GM21390 (cell line): Measurements from ENCODE around the gene CCNH.

Source experiments
- ATAC-seq: cut with Tn5 transposase; IDR thresholded peaks from one replicate; pipeline ENCODE4 v1.9.1; 2021; ENCODE audit not compliant: unreplicated experiment

CCNH gene

DNA sequence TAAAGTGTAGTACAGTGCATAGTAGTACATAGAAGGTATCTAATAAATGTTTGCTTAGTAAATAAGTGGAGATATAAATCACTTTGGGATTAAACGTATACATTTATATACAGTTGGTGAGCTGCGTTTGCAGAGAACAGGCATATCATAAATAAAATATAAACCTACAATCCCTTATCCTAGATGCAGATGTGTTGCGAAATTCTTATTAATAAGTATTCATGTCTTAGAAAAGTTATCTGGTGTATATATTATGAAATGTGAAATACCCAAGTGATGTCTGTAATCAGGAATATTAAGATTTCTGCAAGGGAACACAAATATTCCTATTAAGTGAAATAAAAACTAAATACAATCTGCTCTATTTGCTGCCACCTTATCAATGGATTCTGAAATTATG is 8.8 kb downstream of the CCNH start:
- no peak for ATAC-seq

DNA sequence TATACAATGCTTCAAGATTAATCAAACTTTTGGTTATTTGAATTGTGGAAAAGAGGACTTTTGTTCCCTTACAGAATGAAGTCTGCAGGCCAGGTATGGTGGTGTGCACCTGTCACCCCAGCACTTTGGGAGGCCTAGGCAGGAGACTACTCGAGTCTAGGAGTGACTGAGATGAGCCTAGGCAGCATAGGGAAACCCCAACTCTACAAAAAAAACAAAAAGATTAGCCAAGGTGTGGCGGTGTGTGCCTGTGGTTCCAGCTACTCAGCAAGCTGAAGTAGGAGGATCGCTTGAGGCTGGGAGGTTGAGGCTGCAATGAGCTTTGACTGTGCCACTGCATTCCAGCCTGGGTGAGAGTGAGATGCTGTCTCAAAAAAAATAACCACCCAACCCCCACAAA is 9.3 kb downstream of the CCNH start:
- no peak for ATAC-seq

DNA sequence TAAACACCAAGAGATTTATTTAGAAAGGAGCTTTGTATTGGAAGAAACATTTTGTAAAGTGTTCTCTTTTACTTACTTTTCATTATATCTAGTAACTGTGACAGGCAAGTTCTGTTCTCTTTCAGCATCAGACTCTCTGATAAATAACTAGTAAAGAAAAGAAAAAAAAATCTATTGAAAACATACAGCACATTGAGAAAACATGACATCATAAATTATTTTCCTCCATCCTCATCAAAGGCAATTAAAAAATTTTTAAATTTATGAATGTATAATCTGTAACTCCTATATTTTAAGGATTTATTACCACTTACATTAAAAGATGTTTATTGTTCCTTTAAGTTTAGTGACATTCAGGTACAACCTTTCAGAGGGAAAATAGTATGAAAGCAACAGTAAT is 11.1 kb downstream of the CCNH start:
- no peak for ATAC-seq

DNA sequence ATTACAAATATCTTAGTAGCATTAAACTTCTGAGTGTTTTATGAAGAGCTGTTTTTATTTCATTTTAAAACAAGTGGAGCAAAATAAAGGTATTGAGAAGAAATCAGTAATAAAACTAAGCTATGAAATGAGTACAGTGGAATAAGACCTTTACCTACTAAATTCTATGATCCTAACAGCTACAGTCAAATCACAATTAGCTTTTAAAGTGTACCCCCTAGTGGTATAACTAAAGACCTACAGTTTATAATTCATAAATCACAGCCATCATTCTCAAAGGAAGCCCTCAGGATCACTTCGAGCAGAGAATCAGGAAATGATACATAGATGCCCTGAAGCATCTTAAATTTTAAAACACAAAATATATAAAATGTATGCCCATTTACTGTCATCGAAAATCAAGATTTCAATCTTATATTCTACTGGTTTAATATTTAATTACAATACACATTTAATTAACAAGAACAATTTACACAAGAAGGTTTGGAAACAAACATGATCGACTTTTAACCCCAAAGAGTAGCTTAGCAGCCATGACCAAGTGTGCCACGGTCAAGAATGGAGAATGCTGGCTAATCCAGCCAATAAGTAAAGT is 12.3 kb downstream of the CCNH start:
- peak; percentile 72 for ATAC-seq

DNA sequence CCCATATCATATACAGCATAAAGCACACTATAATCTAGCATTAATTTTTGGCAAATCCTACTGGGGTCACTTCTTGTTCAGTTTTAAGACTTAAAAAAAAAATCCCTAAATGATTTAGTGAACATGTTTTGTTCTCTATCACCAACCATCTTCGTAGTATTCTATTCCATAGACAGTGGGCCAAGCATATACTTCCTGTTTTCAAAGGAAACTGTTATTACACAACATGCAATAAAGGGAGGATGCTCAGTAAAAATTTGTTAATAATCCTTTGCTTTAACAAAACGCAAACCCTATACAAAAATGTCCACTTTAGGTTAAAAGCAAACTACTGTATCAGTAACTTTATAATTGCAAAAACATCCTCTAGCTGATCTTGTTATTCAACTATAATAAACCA is 13.0 kb downstream of the CCNH start:
- no peak for ATAC-seq

DNA sequence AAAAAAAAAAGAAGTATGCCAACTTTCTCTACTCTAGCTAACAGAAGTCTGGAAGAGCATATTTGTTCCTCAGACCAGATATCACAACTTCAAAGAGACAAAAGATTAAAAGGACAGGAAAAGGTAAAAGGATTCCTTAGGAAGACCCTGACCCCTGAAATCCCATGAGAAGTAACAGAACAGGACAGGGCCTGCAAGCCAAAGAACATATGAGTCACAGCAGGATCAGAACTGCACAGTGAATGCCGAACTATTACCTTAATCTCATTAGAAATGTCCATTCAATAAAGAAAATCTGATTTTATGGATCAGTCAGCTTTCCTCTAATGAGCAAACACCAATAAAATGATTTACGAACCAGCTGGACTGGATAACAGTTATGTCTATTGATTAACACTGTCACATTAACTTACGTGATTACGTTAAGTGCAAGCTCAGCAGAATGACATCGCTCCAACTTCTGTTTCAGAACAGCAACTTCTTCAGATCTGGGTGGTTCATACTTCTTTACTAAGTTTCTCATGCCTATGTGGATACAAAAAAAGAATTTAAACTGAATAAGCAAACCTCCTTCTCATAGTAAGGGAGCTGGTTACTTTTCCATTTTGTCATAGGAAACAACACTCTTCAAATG is 13.6 kb downstream of the CCNH start:
- ATAC-seq, result no peak

DNA sequence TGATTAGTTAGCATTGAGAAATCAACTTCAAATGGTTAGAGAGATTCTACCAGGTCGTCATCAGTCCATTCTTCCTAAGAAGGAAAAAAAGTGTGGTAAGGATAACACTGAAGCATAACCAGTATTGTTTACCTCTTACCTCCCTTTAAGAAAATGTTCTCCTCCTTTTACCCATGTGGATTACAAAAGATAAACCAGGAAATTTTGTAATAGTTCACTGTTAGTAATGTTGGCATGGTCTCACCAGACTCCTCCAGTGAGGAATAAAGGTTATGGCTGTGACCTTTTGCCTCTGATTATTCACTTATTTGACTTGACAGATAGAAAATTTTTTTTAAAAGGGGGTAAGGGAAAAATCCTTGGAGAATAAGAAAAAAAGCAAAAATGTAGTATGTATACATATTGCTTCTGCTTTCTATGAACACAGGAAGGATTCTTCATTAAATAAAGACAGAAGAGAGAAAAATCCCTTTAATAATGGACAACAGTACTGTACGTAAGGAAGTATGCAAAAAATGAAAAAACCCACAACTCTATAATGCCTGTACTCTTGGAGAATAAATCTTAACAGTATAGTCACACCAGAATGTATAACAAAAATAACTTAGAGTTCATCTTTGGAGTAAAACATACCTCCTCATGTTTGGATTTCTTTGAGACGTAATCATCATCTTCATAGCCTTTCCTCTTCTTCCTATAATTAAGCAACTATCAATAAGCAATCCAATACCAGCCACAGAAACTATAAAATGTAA is 18.1 kb downstream of the CCNH start:
- no peak for ATAC-seq

DNA sequence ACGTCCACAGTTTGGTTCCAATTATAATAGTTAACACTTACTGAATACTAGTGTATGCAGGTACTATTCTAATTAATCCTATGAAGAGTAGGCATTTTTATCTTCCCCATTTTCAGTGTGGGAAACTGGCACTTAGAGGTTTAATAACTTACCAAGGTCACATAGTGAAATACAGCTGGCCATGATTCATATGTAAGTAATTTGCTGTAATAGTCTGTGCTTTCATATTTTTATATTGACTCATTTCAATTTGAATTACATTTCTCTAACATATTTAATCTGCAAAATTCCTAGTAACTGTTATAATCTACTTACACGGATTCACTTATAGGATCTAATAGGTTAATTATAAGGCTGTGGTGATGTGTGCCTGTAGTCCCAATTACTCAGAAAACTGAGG is 19.4 kb downstream of the CCNH start:
- no peak for ATAC-seq

DNA sequence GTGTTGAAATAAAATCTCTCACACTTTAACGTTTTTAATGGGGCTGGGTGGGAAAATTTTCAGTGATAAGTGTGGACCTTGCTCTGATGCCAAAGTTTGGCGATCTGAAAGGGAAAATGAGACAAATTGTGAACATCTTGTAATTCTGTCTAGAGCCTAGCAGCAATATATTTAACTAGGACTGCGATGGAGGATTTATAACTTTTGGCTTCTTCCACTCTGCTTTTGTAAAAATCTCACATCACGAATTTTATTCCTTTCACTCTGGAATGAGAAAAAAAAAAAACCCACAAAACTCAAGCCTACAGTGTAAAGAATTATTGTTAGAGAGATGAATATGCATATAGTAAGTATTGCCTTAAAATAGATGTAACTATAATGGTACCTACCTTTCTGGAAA is 19.9 kb downstream of the CCNH start:
- ATAC-seq, result no peak

DNA sequence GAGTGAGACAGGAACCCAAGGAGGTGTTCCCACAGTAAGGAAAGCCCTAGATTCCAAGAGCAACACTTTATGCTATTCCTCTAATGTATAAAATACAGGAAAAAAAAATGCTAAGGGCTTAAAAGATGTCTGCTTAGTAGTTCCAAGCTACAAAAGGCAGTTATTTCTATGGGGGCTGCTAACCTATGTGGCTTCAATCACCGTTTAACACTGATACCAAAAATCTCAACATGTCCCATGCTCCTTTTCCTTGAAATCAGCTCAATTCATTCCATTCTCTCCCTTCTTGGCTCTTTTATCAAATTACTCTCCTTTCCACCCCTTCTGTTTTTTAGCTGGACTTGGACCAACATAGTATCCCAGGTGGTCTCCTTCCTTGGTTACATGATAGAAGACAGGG is 20.6 kb downstream of the CCNH start:
- ATAC-seq, result no peak

DNA sequence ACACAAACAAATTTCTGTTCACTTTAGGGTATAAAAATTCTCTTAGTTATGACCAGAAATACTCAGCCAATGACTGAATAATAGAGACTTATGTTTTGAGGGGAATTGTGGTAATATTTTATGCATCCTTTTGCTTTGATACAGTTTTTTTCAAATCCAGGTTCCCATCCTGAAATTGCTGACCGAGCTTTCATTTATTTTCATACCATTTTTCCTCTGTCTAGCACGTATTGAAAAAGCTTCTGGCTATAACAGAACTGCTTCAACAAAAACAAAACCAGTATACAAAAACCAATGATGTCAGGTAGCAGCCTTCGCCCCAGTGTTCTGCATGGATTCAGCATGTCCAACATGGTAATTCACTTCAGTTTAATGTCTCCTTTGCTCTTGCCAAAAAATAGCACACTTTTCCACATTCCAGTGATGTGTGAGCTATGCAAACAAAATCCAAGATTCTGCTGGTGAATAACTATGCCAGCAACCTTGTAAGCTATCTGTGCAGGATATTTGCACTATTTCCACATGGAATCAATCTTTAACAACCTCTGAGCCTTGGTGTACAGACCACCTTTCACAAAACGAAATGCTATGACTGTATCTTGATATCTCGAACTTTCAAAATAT is 22.0 kb downstream of the CCNH start:
- no peak for ATAC-seq

DNA sequence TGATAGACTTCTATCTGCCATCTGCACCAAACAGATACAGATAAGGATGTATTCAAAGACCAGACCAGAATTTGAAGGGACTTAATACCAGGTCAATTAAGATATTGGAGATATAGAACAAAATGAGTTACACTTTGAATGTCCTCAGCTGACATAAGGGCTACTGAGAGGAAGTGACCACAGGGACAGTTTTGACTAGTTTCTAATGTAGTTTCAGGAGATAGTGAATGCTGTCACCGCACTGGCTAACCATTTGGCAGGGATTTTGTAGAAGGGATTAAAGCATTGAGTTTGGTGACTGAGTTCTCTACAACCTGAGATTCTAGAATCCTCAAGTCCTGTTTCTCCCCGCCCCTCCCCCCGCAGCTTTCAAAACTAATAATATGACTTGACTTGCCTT is 22.7 kb downstream of the CCNH start:
- ATAC-seq, result no peak

DNA sequence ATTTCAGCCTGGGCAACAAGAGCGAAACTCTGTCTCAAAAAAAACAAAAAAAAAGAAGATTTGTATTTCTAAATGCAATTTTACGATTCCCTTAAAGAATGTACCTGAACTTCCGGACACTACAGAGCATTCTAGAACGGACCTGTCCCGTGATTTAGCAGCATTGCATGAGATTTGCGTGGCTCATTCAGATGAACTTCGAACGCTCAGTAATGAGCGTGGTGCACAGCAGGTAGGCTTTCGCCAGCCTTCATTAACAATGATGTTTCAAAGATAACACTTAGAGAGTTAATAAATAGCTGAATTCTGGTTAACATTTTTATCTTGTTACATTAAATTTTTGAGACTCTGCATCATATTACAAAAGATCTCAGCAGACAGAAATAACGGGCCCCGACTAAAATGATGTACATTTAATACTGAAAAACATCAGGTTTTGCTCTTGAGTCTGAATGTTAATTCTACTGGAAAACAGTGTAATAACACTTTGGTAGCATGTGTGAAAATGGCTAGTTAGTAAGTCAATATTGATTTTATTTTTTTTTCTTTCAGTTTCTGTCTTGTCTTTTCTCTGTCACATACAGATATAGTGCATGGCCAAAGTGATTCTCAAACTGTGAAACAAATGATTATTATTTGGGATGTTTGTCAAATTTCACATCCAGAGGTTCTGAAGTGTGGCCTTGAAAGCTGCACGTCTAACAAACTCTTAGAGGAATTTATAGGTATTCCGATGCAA is 23.3 kb downstream of the CCNH start:
- ATAC-seq, result no peak

DNA sequence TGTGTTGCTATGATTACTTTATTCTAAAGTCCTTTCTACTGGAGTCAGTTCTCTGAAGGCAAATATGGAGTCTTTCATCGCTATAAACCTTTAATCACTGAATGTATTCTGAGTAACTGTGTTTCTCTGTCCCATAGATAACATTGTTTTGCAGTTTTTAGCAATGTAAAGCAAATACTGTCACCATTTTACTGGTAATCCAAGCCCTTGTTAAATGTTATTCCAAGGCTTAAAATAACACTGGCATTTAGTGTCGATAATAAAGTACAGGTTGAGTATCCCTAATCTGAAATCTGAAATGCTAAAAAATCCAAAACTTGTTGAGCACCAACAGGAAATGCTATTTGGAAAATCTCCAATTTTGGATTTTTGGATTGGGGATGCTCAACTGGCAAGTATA is 24.6 kb downstream of the CCNH start:
- no peak for ATAC-seq

DNA sequence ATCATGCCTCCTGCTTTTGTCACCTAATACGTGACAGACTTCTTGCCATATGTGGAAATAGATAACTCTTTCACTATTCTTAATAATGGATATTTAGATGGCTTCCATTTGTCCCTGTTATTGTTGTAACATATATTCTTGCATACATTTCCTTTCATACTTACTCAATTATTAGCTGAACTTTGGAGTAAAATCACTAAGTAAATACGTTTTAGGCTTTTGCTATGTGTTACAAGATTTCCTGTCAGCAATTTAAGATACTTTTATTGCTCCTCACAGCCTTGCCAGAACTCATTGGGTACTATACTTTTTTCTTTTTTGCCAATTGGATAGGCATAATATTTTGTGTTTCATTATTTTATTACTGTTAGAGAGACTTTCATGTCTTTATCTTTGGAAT is 26.9 kb downstream of the CCNH start:
- no peak for ATAC-seq

DNA sequence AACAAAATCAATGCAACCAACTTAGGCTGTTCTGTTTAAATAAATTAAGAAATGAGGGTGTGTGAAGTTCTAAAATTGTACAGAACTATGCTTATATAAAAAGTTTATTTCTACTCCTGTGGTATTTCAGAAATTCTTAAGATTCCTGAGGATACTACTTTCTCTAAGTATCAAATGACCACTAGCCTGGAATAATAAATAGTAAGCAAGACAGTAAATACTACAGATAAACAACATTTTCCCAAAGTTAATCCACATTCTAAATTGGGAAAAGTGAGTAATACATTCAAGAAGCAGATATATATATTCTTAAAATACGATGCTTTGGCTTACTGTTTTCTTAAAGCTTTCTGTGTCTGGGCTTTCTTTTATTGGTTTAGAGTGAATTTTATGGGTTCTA is 29.5 kb downstream of the CCNH start:
- ATAC-seq, result no peak

DNA sequence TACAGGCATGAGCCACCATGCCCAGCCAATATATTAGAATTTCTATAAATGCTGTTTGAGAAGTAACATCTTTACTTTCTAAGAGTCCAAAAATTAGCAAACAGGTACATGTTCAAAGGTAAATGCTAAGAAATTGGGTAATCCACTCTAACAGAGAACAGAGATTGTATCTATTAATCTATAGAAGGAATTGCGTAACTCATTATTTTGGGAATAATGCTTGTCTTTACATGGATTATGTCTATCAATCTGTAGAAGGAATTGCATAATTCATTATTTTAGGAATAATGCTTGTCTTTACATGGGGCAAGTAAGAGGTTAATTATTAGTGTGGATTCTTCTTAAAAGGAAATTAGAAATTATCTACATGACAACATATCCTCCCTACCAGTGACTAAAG is 30.5 kb downstream of the CCNH start:
- ATAC-seq, result no peak

DNA sequence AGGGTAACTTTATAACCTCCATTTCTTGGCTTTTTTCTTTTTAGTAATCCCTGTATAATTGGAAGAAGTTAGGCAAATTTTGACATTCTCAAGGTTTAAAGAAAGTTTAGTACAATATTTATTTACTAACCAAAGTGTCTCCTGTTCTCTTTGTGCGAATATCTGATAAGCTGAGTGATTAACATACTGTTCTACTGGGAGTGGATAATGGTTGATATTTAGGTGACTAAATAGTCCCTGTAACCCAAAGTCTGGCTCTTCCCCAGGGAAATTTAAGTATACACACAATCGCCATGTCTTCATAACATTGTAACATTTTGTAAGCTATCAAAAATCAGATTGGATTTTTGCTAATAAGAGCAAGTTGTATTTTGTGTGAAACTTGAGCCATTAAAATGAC is 40.0 kb downstream of the CCNH start:
- no peak for ATAC-seq

DNA sequence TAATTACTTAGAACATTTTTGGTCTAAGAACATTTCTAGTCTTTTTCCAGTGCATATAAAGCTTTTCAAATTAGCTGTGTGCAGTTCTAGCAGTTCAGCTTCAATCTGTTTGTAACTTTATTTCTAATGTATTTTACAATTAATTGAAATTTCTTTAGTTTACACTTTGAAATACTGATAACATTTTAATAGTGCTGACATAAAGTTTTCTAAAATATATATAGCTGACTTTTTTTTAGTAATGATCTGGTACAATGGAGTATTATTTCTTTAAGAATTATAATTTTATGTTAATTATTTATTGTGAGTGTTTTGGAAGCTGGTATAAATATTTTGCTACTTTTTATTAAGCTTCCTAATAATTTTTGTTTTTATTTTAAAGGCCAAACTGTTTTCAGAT is 43.3 kb downstream of the CCNH start:
- no peak for ATAC-seq

DNA sequence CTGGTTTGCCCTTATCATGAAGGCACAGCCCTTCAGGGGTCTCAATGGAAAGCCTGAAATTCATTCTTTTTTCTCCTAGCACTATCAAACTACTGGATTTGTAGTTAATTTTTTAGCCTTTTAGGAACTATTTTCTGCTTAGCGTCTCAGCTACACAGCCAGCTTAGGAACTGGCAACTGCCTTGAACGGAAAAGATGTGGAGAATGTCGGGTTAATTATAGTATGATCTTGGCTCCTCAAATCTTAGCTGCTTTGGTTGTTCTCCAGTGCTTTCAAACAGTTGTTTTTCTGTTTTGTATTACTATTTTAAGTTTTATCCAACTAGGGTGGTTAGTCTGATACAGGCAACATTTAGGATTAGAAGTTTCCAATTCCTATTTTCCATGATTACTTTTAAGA is 44.1 kb downstream of the CCNH start:
- ATAC-seq, result no peak

DNA sequence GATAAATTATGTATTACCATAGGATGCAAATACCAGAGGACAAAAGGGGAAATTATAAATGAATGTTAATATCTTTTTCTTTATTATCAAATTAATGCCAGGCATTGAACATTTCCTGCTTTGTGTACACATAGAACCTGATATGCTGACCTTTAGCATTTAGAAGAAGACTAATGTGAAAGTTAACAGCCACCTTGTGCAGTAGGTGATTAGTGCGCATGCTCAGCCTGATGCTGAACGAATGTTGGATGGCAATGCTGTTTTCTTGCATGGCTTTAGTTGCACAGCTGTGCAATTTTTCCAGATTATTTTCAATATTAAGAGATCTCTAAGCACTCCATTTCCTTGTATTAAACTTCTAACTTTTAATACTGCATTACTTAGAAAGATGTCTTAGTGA is 45.5 kb downstream of the CCNH start:
- no peak for ATAC-seq
